Fibroblast of villous mesenchyme (primary cell): Measurements from ENCODE around the gene KCNMA1. TPM values are rescaled to one million over a fixed set of nuclear protein-coding genes. Genes with fewer than 3 reads are reported as not detected.

Source experiments
- DNase-seq: peaks from one replicate; pipeline ENCODE4 v3.0.0-alpha.2; 2010; ENCODE audit warnings: low read depth
- H3K4me3 ChIP-seq: 2 replicates; pipeline ENCODE4 v1.5.1; 2011; ENCODE audit warnings: low read depth, mild to moderate bottlenecking, low read length
- CTCF ChIP-seq: IDR thresholded peaks from 2 replicates; pipeline ENCODE4 v1.5.1; 2012; ENCODE audit warnings: low read depth, mild to moderate bottlenecking, low read length; ENCODE audit not compliant: insufficient read depth
- total RNA-seq: library from RNA; depleted of rRNA; stranded (reverse); fragments of >200 nt; gene quantifications from 2 replicates; pipeline ENCODE4 v1.2.3, GENCODE V29; 2012

Gene KCNMA1
- total RNA-seq, 1 donor = 36.7 TPM

GRCh38 chr10:77647543-77648293, 10.1 kb upstream of the KCNMA1 start:
- no peak for DNase-seq
- no peak overlapping the region for H3K4me3 ChIP-seq
- no peak for TF ChIP-seq CTCF

GRCh38 chr10:77644557-77645243, 7.1 kb upstream of the KCNMA1 start:
- DNase-seq = no peak
- H3K4me3 ChIP-seq = no peak overlapping the region
- TF ChIP-seq CTCF = no peak

GRCh38 chr10:77643795-77644468, 6.3 kb upstream of the KCNMA1 start:
- TF ChIP-seq CTCF = peak; percentile 65
- H3K4me3 ChIP-seq = no peak overlapping the region
- peak; percentile 76 for DNase-seq

- peak; percentile 84 for DNase-seq
- TF ChIP-seq CTCF = peak; percentile 77
- H3K4me3 ChIP-seq = no peak overlapping the region
These were observed 4.3 kb upstream of the KCNMA1 start for GRCh38 chr10:77641788-77642397.

GRCh38 chr10:77641344-77641743, 3.7 kb upstream of the KCNMA1 start:
- no peak for TF ChIP-seq CTCF
- DNase-seq = no peak

GRCh38 chr10:77640167-77640566, 2.6 kb upstream of the KCNMA1 start:
- no peak for TF ChIP-seq CTCF
- H3K4me3 ChIP-seq = no peak overlapping the region
- no peak for DNase-seq

More at GRCh38 chr10:77641344-77641743, 3.7 kb upstream of the KCNMA1 start:
- no peak overlapping the region for H3K4me3 ChIP-seq
